HG03571 (cell line): ENCODE measurements around the gene TMC3.

Experiments used
- ATAC-seq: cut with Tn5 transposase; IDR thresholded peaks from one replicate; pipeline ENCODE4 v1.9.1; 2021; ENCODE audit not compliant: unreplicated experiment

The TMC3 gene

GRCh38 chr15:81282606-81282895 is 91.5 kb downstream of the TMC3 start:
- ATAC-seq: no peak

GRCh38 chr15:81281766-81282605 is 92.0 kb downstream of the TMC3 start:
- no peak for ATAC-seq

- no peak for ATAC-seq
These were observed 92.6 kb downstream of the TMC3 start for GRCh38 chr15:81281456-81281735.
